ENCODE measurements around the gene SPECC1L. TPM values are rescaled to one million over a fixed set of nuclear protein-coding genes. Genes with fewer than 3 reads are reported as not detected.

The SPECC1L gene
- total and polyA plus RNA-seq, 8 donors, result 6.0 to 53.1 (median 21.8) TPM

DNA sequence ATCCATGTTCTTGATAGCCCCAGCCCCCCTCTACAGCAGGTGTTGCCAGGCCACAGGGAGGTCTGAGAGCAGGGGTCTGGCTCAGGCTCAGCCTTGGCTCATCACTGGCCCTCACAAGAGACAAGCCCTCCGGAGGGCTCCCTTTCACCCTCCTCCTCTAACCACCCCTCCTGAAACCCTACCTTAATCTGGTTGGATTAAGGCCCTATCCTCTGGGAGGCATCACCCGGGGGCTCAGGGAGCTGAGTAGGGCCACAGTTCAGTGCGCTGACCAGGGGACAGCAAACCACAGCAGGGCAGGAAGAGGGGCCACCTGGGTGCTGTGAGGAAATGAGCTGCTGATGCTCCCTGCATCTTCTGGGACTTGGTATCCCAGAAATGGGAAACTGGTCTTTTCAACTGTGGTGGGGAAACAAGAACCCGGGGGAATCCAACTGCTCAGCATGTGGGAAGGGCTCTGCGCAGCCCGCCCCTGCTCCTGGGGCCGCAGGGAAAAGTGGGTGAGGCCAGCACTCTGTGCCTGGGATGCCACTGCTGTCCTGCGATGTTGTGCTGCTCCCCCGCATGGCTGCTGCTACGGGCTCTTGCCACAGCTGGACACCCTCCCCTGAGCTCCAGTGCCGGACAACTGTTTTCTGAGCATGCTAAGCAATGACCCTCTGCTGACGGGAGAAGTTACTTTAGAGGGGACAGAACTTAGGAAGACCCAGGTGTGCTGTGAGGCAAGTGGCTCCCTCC is 174.3 kb downstream of the SPECC1L start:
- peak in 1 of 2 donors; percentile 25 for DNase-seq
- no peak overlapping the region for H3K27ac ChIP-seq
- no peaks in the 10 kb centered on the region for H3K4me1 ChIP-seq
- H3K4me3 ChIP-seq, result no peak overlapping the region
- intact Hi-C loops (cut with DNase I; ENCODE audit: low total_unique reads), result no loop called here
- no peak for TF ChIP-seq POLR2A (IDR thresholded peaks at IDR 0.05)
- no peak for TF ChIP-seq EP300 (IDR thresholded peaks at IDR 0.05)
- no peak for TF ChIP-seq CTCF (IDR thresholded peaks at IDR 0.05)
- no peak for TF ChIP-seq POLR2AphosphoS5 (IDR thresholded peaks at IDR 0.05)
- 71 to 89% (median 82%) methylated on average over 9 to 12 of the region's 12 CpGs for whole genome bisulfite sequencing, 5 donors
- no peaks in the 10 kb centered on the region for H3K9me3 ChIP-seq
- no peaks in the 10 kb centered on the region for H3K27me3 ChIP-seq
- H3K36me3 ChIP-seq, result peaks cover 0 to 19% (median 15%) of the 10 kb centered on the region in 4 donors

DNA sequence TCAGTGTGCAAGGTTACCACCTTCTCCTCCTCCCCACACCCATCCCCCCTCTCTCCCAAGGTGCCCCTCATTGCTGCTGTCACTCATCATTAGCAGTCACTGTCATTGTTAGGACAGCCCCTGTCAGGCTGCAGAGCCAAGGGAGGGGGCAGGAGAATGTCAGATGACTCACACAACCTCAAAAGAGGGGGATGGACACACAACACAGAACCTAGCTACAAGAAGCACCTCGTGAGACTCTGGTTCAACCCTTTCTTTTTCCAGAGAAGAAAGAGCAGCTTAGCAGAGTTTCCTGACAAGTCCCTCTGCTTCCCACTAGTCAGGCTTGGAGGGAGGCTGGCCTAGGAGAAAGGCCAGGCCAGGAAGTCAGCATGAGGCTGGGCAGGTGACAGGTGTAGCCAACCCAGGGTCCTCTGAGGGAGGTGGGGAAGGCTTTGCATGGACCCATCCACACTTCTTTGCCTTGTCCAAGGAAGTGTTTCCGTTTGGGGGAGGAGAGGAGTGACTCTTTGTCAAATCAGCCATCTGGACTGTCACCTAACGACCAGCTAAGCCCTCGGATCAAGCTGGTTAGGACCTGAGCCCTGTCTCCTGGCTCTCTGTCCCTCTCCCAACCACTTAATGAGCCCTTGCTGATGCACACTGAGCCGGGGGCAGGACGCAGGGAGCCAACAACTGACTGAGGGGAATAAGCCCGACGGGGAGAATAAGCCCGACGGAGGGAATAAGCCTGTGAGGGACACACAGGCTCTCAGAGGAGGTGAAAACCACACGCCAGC is 175.0 kb downstream of the SPECC1L start:
- TF ChIP-seq POLR2A (IDR thresholded peaks at IDR 0.05), result no peak
- TF ChIP-seq EP300 (IDR thresholded peaks at IDR 0.05), result no peak
- TF ChIP-seq CTCF (IDR thresholded peaks at IDR 0.05), result no peak
- no peak for TF ChIP-seq POLR2AphosphoS5 (IDR thresholded peaks at IDR 0.05)
- 79 to 84% (median 81%) methylated on average over 11 of the region's 11 CpGs for WGBS, 5 donors
- peaks cover 0 to 17% (median 14%) of the 10 kb centered on the region in 4 donors for H3K36me3 ChIP-seq
- H3K27me3 ChIP-seq, result no peaks in the 10 kb centered on the region
- H3K27ac ChIP-seq, result no peak overlapping the region
- no peak for DNase-seq
- no peak overlapping the region for H3K4me3 ChIP-seq
- intact Hi-C loops (cut with DNase I; ENCODE audit: low total_unique reads), result no loop called here
- H3K4me1 ChIP-seq, result no peaks in the 10 kb centered on the region
- H3K9me3 ChIP-seq, result no peaks in the 10 kb centered on the region

GRCh38 chr22:24446260-24446611 is 175.6 kb downstream of the SPECC1L start:
- 82 to 94% (median 90%) methylated on average over 3 of the region's 3 CpGs for WGBS, 5 donors
- no peaks in the 10 kb centered on the region for H3K9me3 ChIP-seq
- no peak overlapping the region for H3K4me3 ChIP-seq
- peaks cover 0 to 12% (median 11%) of the 10 kb centered on the region in 4 donors for H3K36me3 ChIP-seq
- H3K27ac ChIP-seq, result no peak overlapping the region
- H3K4me1 ChIP-seq, result no peaks in the 10 kb centered on the region
- H3K27me3 ChIP-seq, result no peaks in the 10 kb centered on the region
- intact Hi-C loops (cut with DNase I; ENCODE audit: low total_unique reads), result no loop called here
- TF ChIP-seq POLR2AphosphoS5 (IDR thresholded peaks at IDR 0.05) (no peak), CTCF (IDR thresholded peaks at IDR 0.05) (no peak), POLR2A (IDR thresholded peaks at IDR 0.05) (no peak), EP300 (IDR thresholded peaks at IDR 0.05) (no peak)
- no peak for DNase-seq

DNA sequence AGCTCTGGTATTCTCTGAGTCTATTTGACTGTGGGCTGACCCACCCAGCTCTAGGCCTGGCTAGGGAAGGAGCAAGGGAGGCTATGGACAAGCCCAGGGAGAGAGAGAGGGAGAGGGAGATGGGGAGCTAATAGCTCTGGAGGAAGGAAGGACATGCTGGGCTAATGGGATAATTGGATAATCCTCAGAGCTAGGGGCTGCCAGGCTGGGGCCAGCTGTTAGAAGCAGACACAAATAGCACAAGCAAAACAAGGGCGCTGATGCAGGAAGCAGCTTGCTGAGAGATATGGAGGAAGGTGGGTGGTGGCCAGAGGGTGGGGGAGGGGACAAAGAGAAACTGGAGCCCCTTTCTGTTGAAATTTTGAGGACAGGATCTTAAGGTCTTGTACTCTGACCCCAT is 180.0 kb downstream of the SPECC1L start:
- Histone ChIP-seq H3K36me3 (no peaks in the 10 kb centered on the region), H3K27ac (no peak overlapping the region), H3K27me3 (no peaks in the 10 kb centered on the region), H3K4me3 (no peak overlapping the region), H3K9me3 (peaks cover 0 to 4% (median 0%) of the 10 kb centered on the region in 4 donors), H3K4me1 (peaks cover 0 to 3% (median 0%) of the 10 kb centered on the region in 4 donors)
- DNase-seq, result peak in 1 of 2 donors; percentile 82
- intact Hi-C loops (cut with DNase I; ENCODE audit: low total_unique reads), result no loop called here
- WGBS, 5 donors, result 45 to 82% (median 69%) methylated on average over 1 of the region's 1 CpG
- no peak for TF ChIP-seq EP300 (IDR thresholded peaks at IDR 0.05)
- no peak for TF ChIP-seq CTCF (IDR thresholded peaks at IDR 0.05)
- no peak for TF ChIP-seq POLR2A (IDR thresholded peaks at IDR 0.05)
- TF ChIP-seq POLR2AphosphoS5 (IDR thresholded peaks at IDR 0.05), result no peak

All from stomach (tissue), 9 donors.